A549 (cell line): ENCODE results near the gene YBEY. TPM values are rescaled to one million over a fixed set of nuclear protein-coding genes. Genes with fewer than 3 reads are reported as not detected.

Experiments used
- ATAC-seq, 2 experiments: fragments of 200-7000 bp in 1 of 2; fragments of >200 bp in 1 of 2; cut with Nextera tagmentation in 1 of 2; cut with Tn5 transposase in 1 of 2; 3 replicates each; pipeline versions ENCODE4 v1.8.0 to v1.9.1; 2018 to 2020; ENCODE audit warnings: mild to moderate bottlenecking in 1 of 2, moderate library complexity in 1 of 2
- CTCF ChIA-PET: fragments of 300-600 bp; sonication (Branson Sonifier 250); formaldehyde crosslinking; extraction: SDS; loops from one replicate; lab custom pipeline; 2021; ENCODE audit warnings: antibody characterized with exemption, inconsistent platforms; lab: Yijun Ruan, JAX
- POLR2A ChIA-PET: fragments of 350-600 bp; formaldehyde crosslinking; extraction: SDS; loops from one replicate; lab custom pipeline; 2021; ENCODE audit warnings: antibody characterized with exemption, inconsistent platforms; lab: Yijun Ruan, JAX
- DNase-seq, 2 experiments: peaks; one replicate each; pipeline versions ENCODE4 v3.0.0 to v3.0.0-alpha.2; 2011 to 2016; ENCODE audit warnings: low read depth in 1 of 2, low spot score in 1 of 2
- FAIRE-seq: peaks from 2 replicates; lab custom pipeline; 2011; peaks lifted over from hg19 to GRCh38; lab: Jason Lieb, UNC
- H3K27ac ChIP-seq, 2 experiments: fragments of >200 bp; sonication (Bioruptor Twin); formaldehyde crosslinking; 3 replicates each; pipeline ENCODE4 v1.5.1; 2016 to 2017
- H3K4me1 ChIP-seq: fragments of >200 bp; sonication (Bioruptor Twin); formaldehyde crosslinking; 3 replicates; pipeline ENCODE4 v1.6.1; 2016
- H3K4me2 ChIP-seq: fragments of >200 bp; sonication (Bioruptor Twin); formaldehyde crosslinking; 3 replicates; pipeline ENCODE4 v1.6.1; 2016
- H3K4me3 ChIP-seq: fragments of >200 bp; sonication (Bioruptor Twin); formaldehyde crosslinking; 3 replicates; pipeline ENCODE4 v1.5.1; 2016
- H3K9me3 ChIP-seq: fragments of >200 bp; sonication (Bioruptor Twin); formaldehyde crosslinking; 3 replicates; pipeline ENCODE4 v1.6.1; 2016
- CBX8 ChIP-seq: fragments of 200-600 bp; sonication (generic); IDR thresholded peaks from 2 replicates; pipeline ENCODE4 v1.6.1; 2016
- CEBPB ChIP-seq, 2 experiments: fragments of >200 bp in 1 of 2; sonication (Bioruptor Twin) in 1 of 2; formaldehyde crosslinking in 1 of 2; IDR thresholded peaks; 2 replicates each; pipeline ENCODE4 v1.6.1; 2012 to 2016
- EHF ChIP-seq: fragments of 250-450 bp; sonication (Bioruptor Pico); IDR thresholded peaks from 2 replicates; pipeline ENCODE4 v1.5.0; 2020; ENCODE audit warnings: mild to moderate bottlenecking
- ELK1 ChIP-seq: fragments of 150-350 bp; IDR thresholded peaks from 2 replicates; pipeline ENCODE4 v1.6.1; 2014; ENCODE audit warnings: low read depth, mild to moderate bottlenecking, low read length
- ESRRA ChIP-seq: fragments of 150-350 bp; IDR thresholded peaks from 2 replicates; pipeline ENCODE4 v1.6.1; 2014; ENCODE audit warnings: mild to moderate bottlenecking, low read length, borderline replicate concordance
- FOSL2 ChIP-seq, 2 experiments: fragments of 450-650 bp in 1 of 2; fragments of >200 bp in 1 of 2; sonication (Bioruptor Twin) in 1 of 2; formaldehyde crosslinking; IDR thresholded peaks; 2 replicates each; pipeline versions ENCODE4 v1.5.0 to v1.6.1; 2016 to 2020; ENCODE audit warnings: mild to moderate bottlenecking in 1 of 2, moderate library complexity in 1 of 2
- FOXS1 ChIP-seq: fragments of 250-450 bp; sonication (Bioruptor Pico); IDR thresholded peaks from 2 replicates; pipeline ENCODE4 v1.5.0; 2020; ENCODE audit warnings: mild to moderate bottlenecking, moderate library complexity
- GATA3 ChIP-seq: IDR thresholded peaks from 2 replicates; pipeline ENCODE4 v1.6.1; 2012; ENCODE audit warnings: borderline replicate concordance
- HDAC2 ChIP-seq: fragments of 200-600 bp; sonication (generic); IDR thresholded peaks from 2 replicates; pipeline ENCODE4 v1.6.1; 2016
- HMGXB4 ChIP-seq: fragments of 250-450 bp; sonication (Bioruptor Pico); IDR thresholded peaks from 2 replicates; pipeline ENCODE4 v1.5.0; 2021; ENCODE audit warnings: mild to moderate bottlenecking, moderate library complexity, borderline replicate concordance
- HOXB13 ChIP-seq: fragments of 250-450 bp; sonication (Bioruptor Pico); IDR thresholded peaks from 2 replicates; pipeline ENCODE4 v1.5.0; 2020; ENCODE audit warnings: low read depth, mild to moderate bottlenecking, moderate library complexity
- JUN ChIP-seq, 2 experiments: fragments of >200 bp; sonication (Bioruptor Twin); formaldehyde crosslinking; IDR thresholded peaks; 2 replicates in 1 of 2; 3 replicates in 1 of 2; pipeline ENCODE4 v1.6.1; 2016 to 2017
- MAFK ChIP-seq: fragments of 450-650 bp; IDR thresholded peaks from 2 replicates; pipeline ENCODE4 v1.6.1; 2014; ENCODE audit not compliant: partially characterized antibody
- MAZ ChIP-seq: fragments of 150-350 bp; IDR thresholded peaks from 2 replicates; pipeline ENCODE4 v1.6.1; 2014; ENCODE audit warnings: antibody characterized with exemption, low read depth, low read length, borderline replicate concordance
- MYC ChIP-seq: IDR thresholded peaks from 2 replicates; pipeline ENCODE4 v1.6.1; 2012; ENCODE audit warnings: mild to moderate bottlenecking, inconsistent platforms, low read length, improper control_type of control experiment, borderline replicate concordance
- NFE2L2 ChIP-seq: fragments of 150-350 bp; conservative IDR thresholded peaks from 2 replicates; pipeline ENCODE4 v1.6.1; 2014; ENCODE audit warnings: low read length
- PHF8 ChIP-seq: fragments of 200-600 bp; sonication (generic); IDR thresholded peaks from 2 replicates; pipeline ENCODE4 v1.6.1; 2016; ENCODE audit warnings: low read depth, mild to moderate bottlenecking, antibody characterized with exemption, moderate library complexity, borderline replicate concordance
- POLR2A ChIP-seq: IDR thresholded peaks from 2 replicates; pipeline ENCODE4 v1.6.1; 2012; ENCODE audit warnings: mild to moderate bottlenecking, low read length
- POLR2AphosphoS2 ChIP-seq: conservative IDR thresholded peaks from 2 replicates; pipeline ENCODE4 v1.6.1; 2012; ENCODE audit warnings: low read length, improper control_type of control experiment, inconsistent platforms
- RARB ChIP-seq: fragments of 250-450 bp; sonication (Bioruptor Pico); IDR thresholded peaks from 2 replicates; pipeline ENCODE4 v1.8.0; 2021; ENCODE audit warnings: mild to moderate bottlenecking, moderate library complexity
- SMC3 ChIP-seq: fragments of >200 bp; sonication (Bioruptor Twin); formaldehyde crosslinking; IDR thresholded peaks from 3 replicates; pipeline ENCODE4 v1.6.1; 2018; ENCODE audit warnings: inconsistent platforms
- SREBF2 ChIP-seq: fragments of 450-650 bp; IDR thresholded peaks from 2 replicates; pipeline ENCODE4 v1.6.1; 2014; ENCODE audit warnings: mild to moderate bottlenecking, moderate library complexity
- TFCP2L1 ChIP-seq: fragments of 250-450 bp; sonication (Bioruptor Pico); IDR thresholded peaks from 2 replicates; pipeline ENCODE4 v1.5.0; 2021; ENCODE audit warnings: mild to moderate bottlenecking
- ZC3H11A ChIP-seq: fragments of 450-650 bp; IDR thresholded peaks from 2 replicates; pipeline ENCODE4 v1.6.1; 2014; ENCODE audit warnings: antibody characterized with exemption, mild to moderate bottlenecking
- ZNF302 ChIP-seq: fragments of 250-450 bp; sonication (Bioruptor Pico); IDR thresholded peaks from 2 replicates; pipeline ENCODE4 v1.9.0; 2021; ENCODE audit warnings: inconsistent platforms, mild to moderate bottlenecking, moderate library complexity
- WGBS: methylation state at CpG from one replicate; pipeline ENCODE4 v1.1.6; 2017; ENCODE audit errors: missing lambda C conversion rate; 5-methylcytosine and 5-hydroxymethylcytosine counted together
- polyA plus RNA-seq, 4 experiments: library from polyadenylated mRNA; depleted of rRNA in 3 of 4; stranded (reverse); fragments of >200 nt; fragmentation: RNase III in 1 of 4; extraction: RNeasy Plus Mini Kit Qiagen cat#74134 plus additional on column Dnase treatment in 1 of 4; gene quantifications; 2 replicates in 3 of 4; 3 replicates in 1 of 4; pipeline ENCODE4 v1.2.3, GENCODE V29; 2011 to 2017
- TF ChIP-seq, protein P1 (sequence below): fragments of >200 bp; sonication (Bioruptor Twin); formaldehyde crosslinking; IDR thresholded peaks from 2 replicates; pipeline ENCODE4 v1.6.1; 2016
- TF ChIP-seq, protein P2 (sequence below): IDR thresholded peaks from 2 replicates; pipeline ENCODE4 v1.6.1; 2012; ENCODE audit warnings: low read depth, borderline replicate concordance

Gene YBEY
- polyA plus RNA-seq, 2 of the 4 experiments (the other 2 are of a cell fraction), result 31.8 to 45.4 TPM

DNA sequence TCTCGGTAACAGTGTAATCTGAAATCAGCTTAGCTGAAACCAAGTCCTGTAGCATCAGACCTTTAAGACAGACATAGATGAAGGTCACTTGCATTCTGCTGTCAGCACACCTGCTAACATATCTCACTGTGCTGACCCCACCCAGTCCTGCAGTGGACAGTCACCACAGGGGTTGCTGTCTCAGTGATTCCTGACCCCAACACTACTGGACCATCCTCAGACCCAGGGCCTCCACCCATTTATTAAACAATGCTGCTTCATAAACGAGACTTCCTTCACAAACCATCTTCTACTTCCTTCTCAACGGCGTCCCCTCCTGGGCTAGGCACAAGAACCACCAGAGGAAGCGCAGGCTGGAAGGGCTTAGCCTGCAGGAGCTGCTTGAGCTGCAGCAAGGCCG lies 39.8 kb upstream of the YBEY start:
- Histone ChIP-seq H3K4me3 (no peak overlapping the region), H3K4me1 (no peaks in the 10 kb centered on the region), H3K4me2 (no peak overlapping the region), H3K9me3 (no peaks in the 10 kb centered on the region), H3K27ac (no peak overlapping the region)
- no peak for ATAC-seq
- ChIA-PET CTCF (no interaction called here), POLR2A (no interaction called here)
- WGBS, result 87% methylated on average over 6 of the region's 6 CpGs
- no peak for FAIRE-seq
- DNase-seq, result no peak
- TF ChIP-seq NFE2L2, result no peak
- TF ChIP-seq ZNF302 (CRISPR knock-in tag), result no peak
- no peak for TF ChIP-seq CEBPB (IDR thresholded peaks at IDR 0.05)
- no peak for TF ChIP-seq HOXB13
- no peak for TF ChIP-seq MYC
- TF ChIP-seq PHF8, result no peak
- no peak for TF ChIP-seq SREBF2
- no peak for TF ChIP-seq MAZ
- no peak for TF ChIP-seq EHF (CRISPR knock-in tag)

DNA sequence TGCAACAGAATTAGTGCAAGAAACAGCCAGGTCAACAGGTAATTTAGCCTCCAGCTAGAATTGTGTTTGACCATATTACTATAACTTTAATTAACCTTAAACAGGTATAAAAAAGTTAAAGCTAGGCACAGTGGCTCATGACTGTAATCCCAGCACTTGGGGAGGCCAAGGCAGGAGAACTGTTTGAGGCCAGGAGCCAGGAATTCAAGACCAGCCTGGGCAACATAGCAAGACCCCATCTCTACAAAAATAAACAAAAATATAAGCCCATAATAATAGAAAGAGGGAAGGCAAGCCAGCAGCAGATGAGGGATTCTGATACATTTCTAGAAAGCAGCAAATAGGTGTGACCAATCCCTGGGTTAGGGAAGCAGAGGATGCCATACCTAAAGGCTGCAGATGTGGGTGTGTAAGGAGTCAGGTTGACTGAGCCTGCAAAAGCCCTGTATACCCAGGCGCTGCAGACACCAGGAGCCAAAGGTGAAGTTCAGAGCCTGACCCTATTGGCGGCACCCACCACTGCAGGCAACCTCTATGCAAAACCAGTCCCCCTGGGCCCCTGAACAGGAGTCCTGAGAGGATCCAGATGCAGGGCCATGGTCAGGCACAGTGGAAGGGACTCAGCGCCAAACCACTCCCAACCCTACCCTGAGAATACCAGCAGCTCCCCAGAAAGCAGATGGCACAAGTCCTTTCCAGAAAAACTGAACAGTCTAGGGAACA lies 38.3 kb upstream of the YBEY start:
- Histone ChIP-seq H3K4me3 (no peak overlapping the region), H3K27ac (no peak overlapping the region), H3K4me2 (no peak overlapping the region), H3K4me1 (no peaks in the 10 kb centered on the region), H3K9me3 (no peaks in the 10 kb centered on the region)
- TF ChIP-seq ESRRA, result no peak
- no peak for TF ChIP-seq RARB (CRISPR knock-in tag)
- TF ChIP-seq, protein P1, sequence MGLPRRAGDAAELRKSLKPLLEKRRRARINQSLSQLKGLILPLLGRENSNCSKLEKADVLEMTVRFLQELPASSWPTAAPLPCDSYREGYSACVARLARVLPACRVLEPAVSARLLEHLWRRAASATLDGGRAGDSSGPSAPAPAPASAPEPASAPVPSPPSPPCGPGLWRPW, result no peak
- TF ChIP-seq JUN (IDR thresholded peaks at IDR 0.05), result no peak
- no peak for TF ChIP-seq CBX8
- no peak for TF ChIP-seq POLR2A
- TF ChIP-seq FOXS1, result no peak
- no peak for TF ChIP-seq ZC3H11A
- TF ChIP-seq NFE2L2, result no peak
- no peak for TF ChIP-seq HDAC2
- TF ChIP-seq SREBF2, result no peak
- ChIA-PET POLR2A (no interaction called here), CTCF (no interaction called here)
- 100% methylated on average over 1 of the region's 3 CpGs for WGBS
- no peak for ATAC-seq
- no peak for FAIRE-seq
- no peak for DNase-seq

DNA sequence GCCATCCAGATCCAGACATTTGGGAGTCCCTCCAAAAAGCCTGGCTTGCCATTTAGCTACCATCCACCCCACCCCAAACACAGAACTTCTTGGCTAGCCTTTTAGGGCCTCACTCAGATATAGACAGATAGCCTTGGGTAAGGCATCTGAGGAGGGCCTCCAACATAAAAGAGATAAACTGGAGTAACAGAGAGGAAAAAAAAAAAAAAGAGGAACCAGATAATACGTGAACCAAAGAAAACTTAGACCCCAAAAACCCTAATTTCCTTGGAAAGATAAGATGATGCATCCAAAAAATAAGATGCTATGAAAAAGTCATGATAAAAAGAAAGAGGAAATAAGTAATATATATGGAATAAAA lies 37.7 kb upstream of the YBEY start:
- Histone ChIP-seq H3K27ac (no peak overlapping the region), H3K4me2 (no peak overlapping the region), H3K9me3 (no peaks in the 10 kb centered on the region), H3K4me1 (no peaks in the 10 kb centered on the region), H3K4me3 (no peak overlapping the region)
- 96% methylated on average over 1 of the region's 1 CpG for WGBS
- no peak for DNase-seq
- ChIA-PET POLR2A (no interaction called here), CTCF (no interaction called here)
- ATAC-seq, result no peak
- FAIRE-seq, result no peak
- no peak for TF ChIP-seq SMC3
- no peak for TF ChIP-seq POLR2AphosphoS2
- no peak for TF ChIP-seq MAFK
- TF ChIP-seq TFCP2L1 (CRISPR knock-in tag), result no peak
- TF ChIP-seq ELK1, result no peak
- no peak for TF ChIP-seq ESRRA
- TF ChIP-seq, protein P2, sequence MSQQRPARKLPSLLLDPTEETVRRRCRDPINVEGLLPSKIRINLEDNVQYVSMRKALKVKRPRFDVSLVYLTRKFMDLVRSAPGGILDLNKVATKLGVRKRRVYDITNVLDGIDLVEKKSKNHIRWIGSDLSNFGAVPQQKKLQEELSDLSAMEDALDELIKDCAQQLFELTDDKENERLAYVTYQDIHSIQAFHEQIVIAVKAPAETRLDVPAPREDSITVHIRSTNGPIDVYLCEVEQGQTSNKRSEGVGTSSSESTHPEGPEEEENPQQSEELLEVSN, result no peak
- no peak for TF ChIP-seq HDAC2
- no peak for TF ChIP-seq HMGXB4 (CRISPR knock-in tag)
- no peak for TF ChIP-seq JUN (IDR thresholded peaks at IDR 0.05)
- no peak for TF ChIP-seq CEBPB (IDR thresholded peaks at IDR 0.05)
- TF ChIP-seq EHF (CRISPR knock-in tag), result no peak
- no peak for TF ChIP-seq FOSL2 (IDR thresholded peaks at IDR 0.05)
- no peak for TF ChIP-seq FOSL2 (CRISPR knock-in tag; IDR thresholded peaks at IDR 0.05)
- TF ChIP-seq, protein P1, result no peak
- no peak for TF ChIP-seq GATA3
